Measurements from ENCODE around the gene CATSPERE.
"Not testable (repeated sequence)": the region's sequence is repeated elsewhere in the genome, so short reads cannot be mapped to it uniquely, and the experiment has no call there.

CATSPERE gene

DNA sequence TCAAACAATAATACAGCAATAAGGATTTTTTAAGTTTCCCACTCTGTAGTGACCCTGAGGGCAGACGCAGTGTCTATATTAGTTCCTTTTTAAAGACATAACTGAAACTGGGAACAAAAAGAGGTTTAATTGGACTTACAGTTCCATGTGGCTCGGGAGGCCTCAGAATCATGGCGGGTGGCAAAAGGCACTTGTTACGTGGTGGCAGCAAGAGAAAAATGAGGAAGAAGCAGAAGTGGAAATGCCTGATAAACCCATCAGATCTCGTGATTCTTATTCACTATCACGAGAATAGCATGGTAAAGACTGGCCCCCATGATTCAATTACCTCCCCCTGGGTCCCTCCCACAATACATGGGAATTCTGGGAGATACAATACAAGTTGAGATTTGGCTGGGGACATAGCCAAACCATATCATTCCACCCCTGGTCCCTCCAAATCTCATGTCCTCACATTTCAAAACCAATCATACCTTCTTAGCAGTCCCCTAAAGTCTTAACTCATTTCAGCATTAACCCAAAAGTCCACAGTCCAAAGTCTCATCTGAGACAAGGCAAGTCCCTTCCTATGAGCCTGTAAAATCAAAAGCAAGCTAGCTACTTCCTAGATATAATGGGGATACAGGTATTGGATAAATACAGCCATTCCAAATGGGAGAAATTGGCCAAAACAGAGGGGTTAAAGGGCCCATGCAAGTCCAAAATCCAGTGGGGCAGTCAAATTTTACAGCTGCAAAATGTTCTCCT is 205.8 kb downstream of the CATSPERE start:
- DNase-seq: not testable (repeated sequence)

DNA sequence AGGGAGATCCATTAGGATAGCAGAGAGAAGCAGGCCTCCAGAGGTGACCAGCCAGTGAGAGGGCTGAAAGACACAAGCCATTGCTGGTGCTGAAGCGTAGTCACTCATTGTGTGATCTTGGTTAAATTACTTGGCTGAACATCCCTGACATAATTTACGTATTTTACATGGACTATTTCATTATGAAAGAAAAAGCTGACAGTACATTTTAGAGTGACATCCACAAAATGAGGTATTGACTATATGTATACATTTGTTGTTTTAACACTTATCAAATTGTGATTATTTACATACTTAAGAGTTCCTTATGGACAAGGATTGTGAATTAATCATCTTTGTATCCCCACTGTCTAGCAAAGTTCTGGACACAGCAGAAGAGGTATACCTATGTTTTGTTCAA is 206.7 kb downstream of the CATSPERE start:
- no peak for DNase-seq

DNA sequence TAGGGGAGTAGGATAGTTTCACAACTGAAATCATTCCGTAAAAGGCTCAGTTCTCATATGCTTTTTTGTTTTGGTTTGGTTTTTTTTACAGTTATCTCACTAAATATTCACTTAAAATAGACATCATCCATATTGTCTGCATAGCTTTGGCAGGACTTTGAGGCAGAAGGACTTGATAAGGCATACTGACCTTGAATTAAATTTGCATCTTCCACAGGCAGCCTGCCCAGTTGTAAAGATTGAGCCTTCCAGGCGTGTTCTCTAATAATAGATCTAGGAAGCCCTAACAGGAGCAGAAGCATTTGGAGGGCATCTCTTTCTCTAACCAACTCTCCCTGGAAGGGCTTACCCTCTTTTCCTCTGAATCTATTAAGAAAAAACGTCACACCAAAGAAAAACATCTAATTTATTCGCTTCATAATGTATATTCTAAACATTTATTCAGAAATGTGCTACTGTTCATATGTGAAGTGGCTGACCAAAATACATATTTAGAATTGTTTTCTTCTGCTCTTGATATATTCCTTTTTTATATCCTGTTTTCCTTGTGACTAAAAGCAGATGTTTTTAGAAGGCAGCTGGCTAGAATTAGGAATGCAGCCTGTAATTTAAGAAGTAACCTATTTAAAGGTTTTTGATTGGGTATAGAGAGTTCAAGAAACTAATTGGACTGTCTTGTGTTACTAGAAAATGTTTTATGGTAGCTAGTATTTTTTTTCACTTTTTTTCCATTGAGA is 212.0 kb downstream of the CATSPERE start:
- no peak for DNase-seq

DNA sequence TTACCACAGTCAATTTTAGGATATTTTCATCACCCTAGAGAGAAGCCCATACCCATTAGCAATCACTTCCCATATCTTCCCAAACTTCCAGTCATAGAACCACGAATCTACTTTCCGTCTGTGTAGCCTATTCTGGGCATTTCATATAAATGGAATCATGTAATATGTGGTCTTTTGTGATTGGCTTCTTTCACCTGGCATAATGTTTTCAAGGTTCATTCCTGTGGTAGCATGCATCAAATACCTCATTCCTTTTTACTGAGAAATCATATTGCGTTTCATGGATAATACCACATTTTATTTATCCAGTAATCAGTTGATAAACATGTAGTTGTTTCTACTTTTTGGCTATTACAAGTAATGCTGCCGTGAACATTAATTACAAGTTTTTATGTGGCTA is 213.4 kb downstream of the CATSPERE start:
- DNase-seq: no peak

DNA sequence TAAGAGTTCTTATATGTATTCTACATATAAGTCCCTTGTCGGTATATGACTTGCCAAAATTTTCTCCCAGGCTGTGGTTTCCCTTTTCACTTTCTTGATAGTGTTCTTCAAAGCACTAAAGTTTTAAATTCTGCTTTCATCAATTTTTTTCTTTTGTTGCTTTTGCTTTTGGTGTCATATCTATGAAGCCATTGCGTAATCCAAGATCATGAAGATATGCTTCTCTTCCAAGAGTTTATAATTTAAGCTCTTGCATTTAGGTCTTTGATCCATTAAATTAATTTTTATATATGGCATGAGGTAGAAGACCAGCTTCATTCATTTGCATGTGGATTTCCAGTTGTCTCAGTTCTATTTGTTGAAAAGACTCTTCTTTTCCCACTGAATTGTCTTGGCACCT is 214.1 kb downstream of the CATSPERE start:
- DNase-seq: no peak

DNA sequence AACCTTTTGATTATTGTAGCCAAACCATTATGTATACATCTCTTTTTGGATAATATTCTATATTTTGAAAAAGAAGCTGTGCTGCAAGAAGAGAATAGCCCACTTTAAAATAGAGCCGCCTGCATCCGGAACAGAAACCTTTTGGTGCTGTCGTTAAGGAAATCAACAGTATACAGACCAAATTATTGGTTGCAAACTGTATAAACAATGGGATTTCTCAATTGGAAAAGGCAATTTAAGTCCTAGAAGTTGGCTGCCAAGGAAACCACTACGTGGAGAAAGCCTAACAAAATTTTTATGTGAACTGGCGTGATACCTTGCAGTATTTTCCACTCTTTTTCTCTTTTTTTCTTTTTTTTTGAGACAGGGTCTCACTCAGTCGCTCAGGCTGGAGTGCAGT is 217.6 kb downstream of the CATSPERE start:
- no peak for DNase-seq

DNA sequence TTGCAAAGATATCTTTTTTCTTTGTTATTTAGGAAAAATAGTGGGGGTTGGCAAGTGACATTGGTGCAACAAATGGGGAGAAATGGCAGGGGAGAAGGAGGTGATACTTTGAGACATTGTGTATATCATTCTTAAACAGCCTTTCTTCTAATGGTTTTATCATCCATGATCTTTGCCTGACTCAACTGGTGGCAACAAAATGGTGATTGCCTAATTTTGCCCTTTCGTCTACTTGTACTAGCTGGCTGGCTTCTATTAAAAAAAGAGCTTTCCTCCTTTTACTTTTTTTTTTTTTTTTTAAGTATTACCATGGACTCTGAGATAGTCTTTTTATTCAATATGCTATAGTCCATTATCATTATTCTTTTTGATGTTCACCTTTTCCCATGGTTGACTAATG is 219.6 kb downstream of the CATSPERE start:
- no peak for DNase-seq

DNA sequence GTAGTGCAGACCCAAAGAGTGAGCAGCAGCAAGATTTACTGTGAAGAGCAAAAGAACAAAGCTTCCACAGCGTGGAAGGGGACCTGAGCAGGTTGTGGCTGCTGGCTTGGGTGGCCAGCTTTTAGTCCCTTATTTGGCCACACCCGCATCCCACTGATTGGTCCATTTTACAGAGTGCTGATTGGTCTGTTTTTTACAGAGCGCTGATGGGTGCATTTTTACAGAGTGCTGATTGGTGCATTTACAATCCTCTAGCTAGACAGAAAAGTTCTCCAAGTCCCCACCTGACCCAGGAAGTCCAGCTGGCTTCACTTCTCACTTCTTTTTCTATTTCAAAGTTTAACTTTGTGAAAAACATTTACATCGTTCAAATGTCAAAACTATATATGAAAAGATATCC is 221.0 kb downstream of the CATSPERE start:
- not testable (repeated sequence) for DNase-seq
